Ishikawa (cell line): ENCODE measurements around the gene PDE3B.

Experiments
- CEBPB ChIP-seq: IDR thresholded peaks from 2 replicates; pipeline ENCODE4 v1.6.1; 2012
- CREB1 ChIP-seq: IDR thresholded peaks from 2 replicates; pipeline ENCODE4 v1.6.1; 2012; ENCODE audit warnings: low read depth
- EGR1 ChIP-seq: IDR thresholded peaks from 2 replicates; pipeline ENCODE4 v1.6.1; 2012
- EP300 ChIP-seq: IDR thresholded peaks from 2 replicates; pipeline ENCODE4 v1.6.1; 2012; ENCODE audit warnings: borderline replicate concordance
- FOXM1 ChIP-seq: IDR thresholded peaks from 2 replicates; pipeline ENCODE4 v1.6.1; 2012; ENCODE audit warnings: low read depth, borderline replicate concordance
- MAX ChIP-seq: IDR thresholded peaks from 2 replicates; pipeline ENCODE4 v1.6.1; 2012
- RAD21 ChIP-seq: IDR thresholded peaks from 2 replicates; pipeline ENCODE4 v1.6.1; 2012; ENCODE audit warnings: low read depth
- REST ChIP-seq: IDR thresholded peaks from 2 replicates; pipeline ENCODE4 v1.6.1; 2012; ENCODE audit warnings: low read depth, mild to moderate bottlenecking
- TAF1 ChIP-seq: IDR thresholded peaks from 2 replicates; pipeline ENCODE4 v1.6.1; 2012; ENCODE audit warnings: low read depth, mild to moderate bottlenecking
- TCF12 ChIP-seq: IDR thresholded peaks from 2 replicates; pipeline ENCODE4 v1.6.1; 2012; ENCODE audit warnings: low read depth
- TEAD4 ChIP-seq: IDR thresholded peaks from 2 replicates; pipeline ENCODE4 v1.6.1; 2012
- USF1 ChIP-seq: IDR thresholded peaks from 2 replicates; pipeline ENCODE4 v1.6.1; 2012

GRCh38 chr11:14713496-14714244 is 70.1 kb downstream of the PDE3B start:
- TF ChIP-seq USF1 = no peak
- no peak for TF ChIP-seq EP300
- no peak for TF ChIP-seq EGR1
- no peak for TF ChIP-seq CEBPB
- no peak for TF ChIP-seq RAD21
- no peak for TF ChIP-seq FOXM1
- TF ChIP-seq TCF12 = no peak
- no peak for TF ChIP-seq CREB1
- TF ChIP-seq TAF1 = no peak
- TF ChIP-seq TEAD4 = no peak
- TF ChIP-seq REST = no peak
- TF ChIP-seq MAX = no peak
